Erythroblast (primary cell): Measurements from ENCODE around the gene STX8.
"Not testable (repeated sequence)": the region's sequence is repeated elsewhere in the genome, so short reads cannot be mapped to it uniquely, and the experiment has no call there.

Experiments used
- DNase-seq, 2 experiments: peaks; one replicate each; lab custom pipeline; 2025; lab: John Stamatoyannopoulos, UW
- GATA1 ChIP-seq: IDR thresholded peaks from 2 replicates; pipeline ENCODE4 v1.6.1; 2011; ENCODE audit warnings: low read depth, mild to moderate bottlenecking, control low read depth, low read length, moderate library complexity
- POLR2A ChIP-seq: IDR thresholded peaks from 2 replicates; pipeline ENCODE4 v1.6.1; 2011; ENCODE audit warnings: mild to moderate bottlenecking, low read length

STX8 gene

DNA sequence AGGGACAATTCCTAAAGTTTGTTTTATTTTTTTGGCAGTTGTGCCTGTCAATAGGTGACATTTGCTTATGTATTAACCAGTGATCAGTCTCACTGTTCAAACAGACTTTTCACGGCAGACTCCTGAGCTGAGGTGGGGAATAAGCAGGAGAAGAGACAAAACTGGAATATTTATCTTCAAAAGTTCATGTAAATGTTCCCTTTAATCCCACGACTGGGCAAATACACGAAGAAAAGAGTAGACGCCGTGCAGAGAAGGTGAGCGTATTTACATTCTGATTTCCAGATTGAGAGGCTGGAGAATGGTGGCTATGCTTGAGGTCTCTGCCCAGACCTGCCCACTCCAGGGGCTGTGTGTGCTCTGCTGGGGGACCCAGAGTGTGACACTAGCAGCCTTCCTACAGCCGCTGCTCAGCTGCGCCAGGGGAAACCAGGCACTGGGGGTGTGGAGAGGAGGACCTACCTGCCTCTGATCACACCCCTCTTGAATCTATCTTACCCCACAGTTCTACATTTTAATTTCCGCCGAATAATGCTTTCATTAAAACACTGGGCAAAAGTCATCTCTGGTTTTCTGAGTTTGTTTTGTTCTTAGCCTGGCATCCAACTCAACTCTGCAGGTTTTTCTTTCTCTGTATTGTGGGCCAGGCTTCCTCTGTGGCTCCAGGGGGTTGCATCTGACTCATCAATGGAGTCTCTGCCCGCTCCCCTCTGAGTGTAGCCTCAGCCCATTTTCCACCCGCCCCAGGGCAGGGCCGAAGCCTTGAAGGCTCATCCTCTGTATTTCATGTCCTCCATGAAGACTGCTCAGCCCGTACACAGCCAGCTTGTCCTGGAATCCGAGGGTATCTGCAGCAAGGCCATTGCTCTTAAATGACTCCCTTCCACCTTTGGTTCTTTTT is 317.3 kb downstream of the STX8 start:
- no peak for DNase-seq
- TF ChIP-seq GATA1 = no peak
- TF ChIP-seq POLR2A = no peak

GRCh38 chr17:9257630-9257965 is 318.0 kb downstream of the STX8 start:
- DNase-seq = not testable (repeated sequence)

DNA sequence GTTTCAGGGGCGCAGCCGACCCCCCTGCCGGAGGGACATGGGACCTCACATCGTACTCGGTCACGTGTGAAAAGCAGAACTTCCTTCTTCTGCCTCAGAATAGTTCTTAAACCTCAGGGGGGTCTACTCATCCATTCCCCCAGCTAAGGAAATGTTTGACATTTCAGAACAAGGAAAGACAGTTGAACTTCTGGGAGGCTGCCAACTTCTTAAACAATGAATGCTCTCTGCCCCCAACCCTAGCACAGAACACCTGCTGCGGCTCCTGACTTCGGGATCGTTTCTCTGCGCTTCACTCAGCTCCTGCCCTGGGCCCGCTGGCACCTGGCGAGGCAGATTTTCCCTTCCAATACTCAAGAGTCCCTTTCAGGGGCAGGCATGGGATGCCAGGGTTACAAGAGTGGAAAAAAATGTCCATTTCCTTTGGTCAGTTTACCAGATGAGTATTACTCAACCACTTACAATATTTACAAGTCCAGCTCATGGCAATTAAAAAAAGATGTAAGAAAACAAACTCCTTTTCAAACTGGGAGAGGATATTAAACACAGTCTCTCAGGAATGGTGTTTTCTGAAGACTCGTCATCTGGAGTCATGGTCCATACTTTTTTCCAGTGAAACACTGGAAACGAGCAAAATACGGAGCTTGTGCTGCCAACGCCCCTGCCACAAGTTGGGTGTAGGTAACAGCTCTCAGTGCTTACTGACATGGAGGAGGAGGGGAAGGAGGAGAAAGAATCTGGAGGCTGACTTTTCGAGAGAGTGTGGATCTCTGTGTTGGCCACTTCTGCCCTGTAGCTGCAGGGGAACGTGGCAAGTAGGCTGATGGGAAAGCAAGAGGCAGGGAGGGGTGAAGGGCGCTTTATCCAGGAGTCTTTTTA is 318.6 kb downstream of the STX8 start:
- no peak for DNase-seq
- TF ChIP-seq GATA1 (no peak), POLR2A (no peak)

- no peak for TF ChIP-seq GATA1
- TF ChIP-seq POLR2A = no peak
These were observed 319.3 kb downstream of the STX8 start for GRCh38 chr17:9256361-9256750.

GRCh38 chr17:9255833-9256232 is 319.8 kb downstream of the STX8 start:
- TF ChIP-seq POLR2A (no peak), GATA1 (no peak)
- DNase-seq = no peak

More at GRCh38 chr17:9256361-9256750, 319.3 kb downstream of the STX8 start:
- DNase-seq = no peak

DNA sequence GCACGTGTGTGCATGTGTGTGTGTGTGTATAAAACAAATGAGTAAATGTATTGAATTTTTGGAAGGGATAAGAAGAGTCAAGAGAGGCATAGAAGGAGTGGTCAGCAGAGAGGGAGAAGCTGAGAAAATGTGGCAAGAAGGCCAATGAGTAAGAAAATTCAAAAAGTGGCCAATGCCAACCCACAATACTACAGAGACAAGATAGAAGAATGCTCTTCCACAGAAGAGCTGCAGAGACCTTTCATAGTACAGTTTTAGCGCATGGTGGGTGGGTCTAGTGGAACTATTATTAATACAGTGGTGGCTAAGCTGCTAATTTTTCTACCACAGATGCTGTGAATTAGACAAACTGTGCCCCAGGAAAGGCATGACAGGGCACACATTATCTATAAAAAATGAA is 320.8 kb downstream of the STX8 start:
- DNase-seq = no peak
- TF ChIP-seq GATA1 (no peak), POLR2A (no peak)

DNA sequence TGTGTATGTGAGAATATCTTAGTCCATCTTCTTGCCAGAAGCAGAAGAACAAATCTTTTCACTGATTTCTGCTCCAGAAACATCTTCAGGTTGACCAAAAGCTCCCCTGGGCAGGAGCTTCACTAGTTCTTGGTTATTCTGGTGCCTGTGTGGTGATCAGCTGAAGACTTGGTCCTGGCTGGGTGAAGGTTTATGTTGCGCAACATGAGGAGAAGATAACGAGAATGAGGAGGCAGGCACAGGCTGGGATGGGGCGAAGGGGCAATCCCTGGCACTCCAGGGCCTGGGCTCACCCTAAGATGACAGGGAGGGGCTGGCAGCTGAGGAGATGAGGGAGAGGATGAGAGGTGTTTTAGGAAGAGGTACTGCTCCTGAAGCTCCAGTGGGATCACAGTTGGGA is 322.3 kb downstream of the STX8 start:
- TF ChIP-seq GATA1 (no peak), POLR2A (no peak)
- no peak for DNase-seq

GRCh38 chr17:9251273-9251672 is 324.3 kb downstream of the STX8 start:
- TF ChIP-seq POLR2A (no peak), GATA1 (no peak)
- DNase-seq = no peak

DNA sequence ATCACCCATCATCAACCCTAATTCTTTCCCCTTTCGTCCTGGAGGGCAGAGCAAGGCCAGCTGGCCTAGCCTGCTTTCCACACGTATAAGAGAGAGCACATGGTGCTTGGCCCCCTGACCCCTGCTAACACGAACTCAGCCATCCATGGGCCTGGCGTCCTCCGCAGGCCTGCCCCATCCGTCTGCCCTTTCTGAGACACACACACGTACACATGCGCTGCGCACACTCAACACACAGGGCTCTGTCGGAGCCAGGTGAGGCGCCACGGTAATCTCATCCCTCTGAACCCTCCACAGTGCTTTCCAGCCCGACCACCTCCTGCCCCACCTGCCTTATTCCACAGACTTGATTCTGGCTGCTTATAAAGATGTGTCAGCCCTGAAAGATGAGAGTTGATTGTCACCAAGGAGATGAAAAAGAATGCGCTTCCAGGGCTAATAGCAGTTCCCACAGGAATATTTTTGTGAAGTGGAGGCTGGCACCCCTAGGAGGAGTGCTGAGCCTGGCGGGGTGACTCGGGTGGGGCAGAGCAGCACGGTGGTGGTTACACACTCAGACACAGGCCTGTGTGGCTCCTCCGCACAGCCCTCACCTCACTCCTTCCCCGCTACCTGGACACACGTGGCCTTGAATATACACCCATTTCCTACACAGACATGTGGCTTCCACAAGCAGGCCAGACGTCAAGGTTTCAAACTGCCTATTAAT is 326.2 kb downstream of the STX8 start:
- TF ChIP-seq GATA1 = no peak
- TF ChIP-seq POLR2A = no peak

GRCh38 chr17:9247401-9247938 is 328.1 kb downstream of the STX8 start:
- no peak for TF ChIP-seq GATA1
- TF ChIP-seq POLR2A = no peak
- no peak for DNase-seq

More for the DNA sequence above, 326.2 kb downstream of the STX8 start:
- DNase-seq = no peak

GRCh38 chr17:9244066-9245052 is 331.3 kb downstream of the STX8 start:
- TF ChIP-seq GATA1 (no peak), POLR2A (no peak)
- DNase-seq = no peak

DNA sequence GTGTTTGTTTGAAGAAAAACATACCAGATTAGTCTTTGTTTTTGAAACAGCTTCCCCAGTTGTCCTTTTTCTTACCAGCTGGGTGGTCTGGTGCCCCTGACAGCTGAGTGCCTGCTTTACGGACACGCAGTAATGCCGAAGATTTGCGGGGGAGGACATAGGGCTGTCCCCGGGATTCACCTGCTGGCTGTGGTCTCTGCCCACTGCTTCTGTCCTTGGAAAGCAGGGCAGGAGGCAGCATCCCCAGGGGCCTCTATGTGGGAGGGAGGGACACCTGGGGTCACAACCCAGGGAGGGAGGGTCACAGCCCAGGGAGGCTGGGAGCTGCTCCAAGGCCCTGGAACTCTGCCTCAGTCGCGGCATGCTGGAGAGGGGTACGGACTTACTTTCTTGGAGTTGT is 332.6 kb downstream of the STX8 start:
- TF ChIP-seq POLR2A = no peak
- TF ChIP-seq GATA1 = no peak
- DNase-seq = no peak
